ENCODE data around the gene CEP112. TPM values are rescaled to one million over a fixed set of nuclear protein-coding genes. Genes with fewer than 3 reads are reported as not detected.
"Not testable (repeated sequence)": the region's sequence is repeated elsewhere in the genome, so short reads cannot be mapped to it uniquely, and the experiment has no call there.

CEP112 gene
- total RNA-seq, 6 donors from 2014 or later, result 14.3 to 70.2 (median 31.0) TPM

- 95 to 100% methylated on average over 1 of the region's 1 CpG for WGBS, 2 donors
- Histone ChIP-seq H3K4me1 (no peaks in the 10 kb centered on the region), H3K27me3 (no peaks in the 10 kb centered on the region), H3K27ac (no peak overlapping the region), H3K9me3 (no peaks in the 10 kb centered on the region), H3K36me3 (peaks cover 0 to 6% (median 1%) of the 10 kb centered on the region in 4 donors), H3K4me3 (no peak overlapping the region)
- ATAC-seq (ENCODE audit: low FRiP score in 2 of 2) (no peak), DNase-seq (no peak)
- no peak for TF ChIP-seq CTCF (IDR thresholded peaks at IDR 0.05)
- no peak for TF ChIP-seq POLR2A (IDR thresholded peaks at IDR 0.05)
- no peak for TF ChIP-seq EP300 (IDR thresholded peaks at IDR 0.05)
- TF ChIP-seq POLR2AphosphoS5 (IDR thresholded peaks at IDR 0.05), result no peak
Observed at GRCh38 chr17:65685110-65685509, 506.8 kb downstream of the CEP112 start.

DNA sequence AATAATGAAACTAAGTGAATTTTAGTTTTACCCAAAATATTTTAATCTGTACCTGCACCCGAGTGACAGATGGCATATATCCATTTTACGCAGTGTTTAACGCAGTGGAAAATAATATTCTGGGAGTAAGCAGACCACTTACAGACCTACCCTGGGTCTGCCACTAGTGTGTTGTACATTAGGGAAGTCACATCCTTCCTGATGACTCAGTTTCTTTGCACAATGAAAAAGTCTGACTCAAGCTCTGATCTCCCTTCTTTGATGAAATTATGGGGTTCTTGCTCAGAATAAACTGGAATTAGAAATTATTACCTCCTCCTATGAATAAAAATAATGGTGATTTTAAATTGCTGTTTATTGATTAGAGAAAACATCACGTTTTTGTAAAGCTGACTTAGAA, 507.3 kb downstream of the CEP112 start:
- Histone ChIP-seq H3K9me3 (no peaks in the 10 kb centered on the region), H3K27ac (no peak overlapping the region), H3K4me3 (no peak overlapping the region), H3K4me1 (no peaks in the 10 kb centered on the region), H3K36me3 (peaks cover 0 to 6% (median 1%) of the 10 kb centered on the region in 4 donors), H3K27me3 (no peaks in the 10 kb centered on the region)
- WGBS, 2 donors, result 89 to 92% methylated on average over 4 of the region's 4 CpGs
- TF ChIP-seq POLR2AphosphoS5 (IDR thresholded peaks at IDR 0.05) (no peak), CTCF (IDR thresholded peaks at IDR 0.05) (no peak), POLR2A (IDR thresholded peaks at IDR 0.05) (no peak), EP300 (IDR thresholded peaks at IDR 0.05) (no peak)
- DNase-seq (no peak), ATAC-seq (ENCODE audit: low FRiP score in 2 of 2) (no peak)

- H3K4me1 ChIP-seq, result peaks cover 0 to 4% (median 0%) of the 10 kb centered on the region in 4 donors
- DNase-seq (no peak), ATAC-seq (ENCODE audit: low FRiP score in 2 of 2) (no peak)
- 65 to 77% methylated on average over 4 to 7 of the region's 7 CpGs for WGBS, 2 donors
- no peak overlapping the region for H3K4me3 ChIP-seq
- H3K9me3 ChIP-seq, result no peaks in the 10 kb centered on the region
- H3K36me3 ChIP-seq, result peaks cover 0 to 2% (median 0%) of the 10 kb centered on the region in 4 donors
- TF ChIP-seq POLR2A (IDR thresholded peaks at IDR 0.05) (no peak), EP300 (IDR thresholded peaks at IDR 0.05) (no peak), POLR2AphosphoS5 (IDR thresholded peaks at IDR 0.05) (no peak), CTCF (IDR thresholded peaks at IDR 0.05) (no peak)
- no peak overlapping the region for H3K27ac ChIP-seq
- no peaks in the 10 kb centered on the region for H3K27me3 ChIP-seq
Observed at GRCh38 chr17:65683428-65683827, 508.5 kb downstream of the CEP112 start.

- not testable (repeated sequence) for H3K27ac ChIP-seq; DNase-seq; H3K27me3 ChIP-seq; H3K4me3 ChIP-seq; ATAC-seq (ENCODE audit: low FRiP score in 2 of 2); H3K9me3 ChIP-seq; H3K36me3 ChIP-seq
- H3K4me1 ChIP-seq, result peaks cover 0 to 13% (median 0%) of the 10 kb centered on the region in 4 donors
- 74 to 87% methylated on average over 5 of the region's 5 CpGs for WGBS, 2 donors
Observed at GRCh38 chr17:65681763-65682162, 510.2 kb downstream of the CEP112 start.

DNA sequence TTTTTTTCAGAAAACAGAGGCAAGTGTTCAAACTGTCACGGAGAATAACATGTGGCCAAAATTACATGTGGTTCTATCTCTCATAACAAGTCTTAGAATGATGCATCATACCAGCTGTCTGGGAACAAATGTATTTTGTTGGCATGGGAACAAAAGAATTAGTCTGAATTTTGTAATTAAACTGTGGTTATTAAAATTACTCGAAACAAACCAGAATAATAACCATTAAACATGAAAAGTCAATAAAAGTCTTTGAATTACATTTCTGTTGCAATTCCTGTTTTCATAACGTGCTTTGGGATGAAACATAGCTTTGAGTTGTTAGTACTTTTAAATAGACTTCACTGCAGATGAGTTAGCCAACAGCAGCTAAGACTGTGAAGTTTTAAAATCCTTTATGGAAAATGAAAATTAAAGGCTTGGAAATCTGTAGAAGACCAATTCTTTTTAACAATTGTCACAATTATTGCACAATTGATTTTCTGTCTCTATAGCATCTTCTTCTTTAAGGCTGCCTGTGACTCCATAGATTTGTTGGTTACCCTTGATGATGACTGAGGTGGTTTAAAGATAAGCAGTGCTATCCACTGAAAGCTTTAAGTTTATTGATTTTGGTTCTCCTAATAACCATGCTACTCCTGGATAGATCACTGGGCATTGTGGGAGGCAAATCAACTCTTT, 512.6 kb downstream of the CEP112 start:
- H3K27ac ChIP-seq, result no peak overlapping the region
- H3K9me3 ChIP-seq, result no peaks in the 10 kb centered on the region
- DNase-seq (no peak), ATAC-seq (ENCODE audit: low FRiP score in 2 of 2) (no peak)
- peaks cover 0 to 13% (median 0%) of the 10 kb centered on the region in 4 donors for H3K4me1 ChIP-seq
- no peak overlapping the region for H3K4me3 ChIP-seq
- WGBS, 2 donors, result 48 to 60% methylated on average over 3 of the region's 3 CpGs
- H3K36me3 ChIP-seq, result no peaks in the 10 kb centered on the region
- no peak for TF ChIP-seq CTCF (IDR thresholded peaks at IDR 0.05)
- TF ChIP-seq POLR2A (IDR thresholded peaks at IDR 0.05), result no peak
- TF ChIP-seq EP300 (IDR thresholded peaks at IDR 0.05), result no peak
- TF ChIP-seq POLR2AphosphoS5 (IDR thresholded peaks at IDR 0.05), result no peak
- no peaks in the 10 kb centered on the region for H3K27me3 ChIP-seq
